ENCODE measurements around the gene GBP7.
"Not testable (repeated sequence)": the region's sequence is repeated elsewhere in the genome, so short reads cannot be mapped to it uniquely, and the experiment has no call there.

The GBP7 gene

GRCh38 chr1:89169166-89169565 lies 6.6 kb downstream of the GBP7 start:
- DNase-seq = no peak

- DNase-seq = no peak
Measured at GRCh38 chr1:89167590-89168230, 8.1 kb downstream of the GBP7 start.

DNA sequence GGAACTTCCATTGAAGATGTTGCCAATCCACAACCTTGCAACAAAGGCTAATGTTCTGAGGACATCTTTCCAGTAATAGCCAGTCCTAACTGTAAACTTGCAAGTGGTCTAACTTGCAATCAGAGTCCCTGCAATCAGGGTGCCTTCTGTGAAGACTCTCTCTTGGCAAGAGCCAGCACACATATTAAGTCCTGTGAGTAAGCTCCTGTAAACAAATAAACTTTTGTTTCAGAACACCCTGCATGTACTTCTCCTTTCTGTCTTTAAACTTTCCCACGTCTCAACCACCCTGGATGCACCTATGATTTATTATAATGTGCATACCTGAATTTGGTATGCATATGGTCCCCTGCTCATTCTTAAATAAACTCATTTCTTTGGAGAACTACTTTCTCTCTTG lies 9.1 kb downstream of the GBP7 start:
- DNase-seq = no peak

- DNase-seq = no peak
Measured at GRCh38 chr1:89165811-89166210, 10.0 kb downstream of the GBP7 start.

- no peak for DNase-seq
Measured at GRCh38 chr1:89151047-89151446, 24.8 kb downstream of the GBP7 start.

GRCh38 chr1:89149976-89150375 lies 25.8 kb downstream of the GBP7 start:
- DNase-seq = no peak

- DNase-seq = no peak
Measured at GRCh38 chr1:89149229-89149628, 26.6 kb downstream of the GBP7 start.

GRCh38 chr1:89147678-89148658 lies 27.8 kb downstream of the GBP7 start:
- DNase-seq = no peak

GRCh38 chr1:89146721-89147120 lies 29.1 kb downstream of the GBP7 start:
- no peak for DNase-seq

DNA sequence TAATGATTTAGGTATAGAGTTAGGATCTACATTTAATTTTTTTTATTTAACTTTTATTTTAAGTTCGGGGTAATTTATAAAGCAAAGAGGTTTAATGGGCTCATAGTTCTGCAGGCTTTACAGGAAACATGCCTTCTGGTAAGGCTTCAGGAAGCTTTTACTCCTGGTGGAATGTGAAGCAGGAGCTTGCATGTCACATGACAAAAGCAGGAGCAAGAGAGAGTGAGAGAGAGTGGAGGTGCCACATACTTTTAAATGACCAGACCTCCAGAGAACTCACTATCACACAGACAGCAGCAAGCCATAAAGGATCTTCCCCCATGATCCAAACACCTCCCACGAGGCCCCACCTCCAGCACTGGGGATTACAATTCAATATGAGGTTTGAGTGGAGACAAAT lies 32.3 kb downstream of the GBP7 start:
- DNase-seq = no peak

DNA sequence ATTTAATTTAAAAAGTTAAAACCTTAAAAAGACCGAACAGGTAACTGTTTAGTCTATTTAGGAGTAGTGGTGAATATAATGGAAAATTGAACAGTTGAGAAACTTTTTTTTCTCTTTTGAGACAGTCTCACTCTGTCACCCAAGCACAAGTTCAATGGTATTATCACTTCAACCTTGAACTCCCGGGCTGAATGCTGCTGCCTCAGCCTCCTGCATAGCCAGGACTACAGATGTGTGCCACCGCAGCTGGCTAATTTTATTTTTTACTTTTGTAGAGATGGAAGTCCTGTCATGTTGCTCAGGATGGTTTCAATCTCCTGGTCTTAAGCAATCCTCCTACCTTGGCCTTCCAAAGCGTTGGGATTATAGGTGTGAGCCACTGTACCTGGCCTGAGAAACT lies 33.6 kb downstream of the GBP7 start:
- no peak for DNase-seq

GRCh38 chr1:89133747-89134146 lies 42.1 kb downstream of the GBP7 start:
- DNase-seq = no peak

DNA sequence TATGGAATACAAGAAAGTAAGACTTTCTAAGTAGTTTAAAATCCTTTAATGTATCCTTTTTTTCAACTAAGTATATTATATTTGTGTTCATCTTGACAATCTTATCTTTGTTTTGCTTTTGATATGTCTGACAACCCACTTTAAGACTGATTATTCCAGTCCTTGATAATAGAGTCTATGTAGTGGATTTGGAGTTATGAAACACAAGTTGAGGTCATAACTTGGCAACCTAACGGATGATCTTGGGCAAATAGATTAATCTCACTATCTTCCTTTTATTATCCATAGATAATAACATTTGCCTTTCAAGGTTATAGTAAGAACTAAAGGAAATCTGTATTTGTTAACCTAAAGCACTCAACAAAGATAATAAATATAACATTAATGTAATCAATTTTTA lies 45.1 kb downstream of the GBP7 start:
- no peak for DNase-seq

GRCh38 chr1:89129911-89130310 lies 45.9 kb downstream of the GBP7 start:
- no peak for DNase-seq

DNA sequence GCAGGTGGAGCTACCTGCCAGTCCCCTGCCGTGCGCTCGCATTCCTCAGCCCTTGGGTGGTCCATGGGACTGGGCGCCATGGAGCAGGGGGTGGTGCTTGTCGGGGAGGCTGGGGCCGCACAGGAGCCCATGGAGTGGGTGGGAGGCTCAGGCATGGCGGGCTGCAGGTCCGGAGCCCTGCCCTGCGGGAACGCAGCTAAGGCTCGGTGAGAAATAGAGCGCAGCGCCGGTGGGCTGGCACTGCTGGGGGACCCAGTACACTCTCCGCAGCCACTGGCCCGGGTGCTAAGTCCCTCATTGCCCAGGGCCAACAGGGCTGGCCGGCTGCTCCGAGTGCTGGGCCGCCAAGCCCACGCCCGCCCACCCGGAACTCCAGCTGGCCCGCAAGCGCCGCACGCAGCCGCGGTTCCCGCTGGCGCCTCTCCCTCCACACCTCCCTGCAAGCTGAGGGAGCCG lies 47.8 kb downstream of the GBP7 start:
- not testable (repeated sequence) for DNase-seq

GRCh38 chr1:89126602-89127565 lies 48.9 kb downstream of the GBP7 start:
- not testable (repeated sequence) for DNase-seq

GRCh38 chr1:89125913-89126580 lies 49.8 kb downstream of the GBP7 start, which contains the start of gene GBP2:
Gene GBP2 (minus strand): TSS chr1:89126114. CDS start chr1:89121966, 4,148 bp downstream.
- no peak for DNase-seq

- no peak for DNase-seq
Measured at GRCh38 chr1:89125240-89125912, 50.4 kb downstream of the GBP7 start.

GRCh38 chr1:89121641-89122040 lies 54.2 kb downstream of the GBP7 start:
- no peak for DNase-seq

DNA sequence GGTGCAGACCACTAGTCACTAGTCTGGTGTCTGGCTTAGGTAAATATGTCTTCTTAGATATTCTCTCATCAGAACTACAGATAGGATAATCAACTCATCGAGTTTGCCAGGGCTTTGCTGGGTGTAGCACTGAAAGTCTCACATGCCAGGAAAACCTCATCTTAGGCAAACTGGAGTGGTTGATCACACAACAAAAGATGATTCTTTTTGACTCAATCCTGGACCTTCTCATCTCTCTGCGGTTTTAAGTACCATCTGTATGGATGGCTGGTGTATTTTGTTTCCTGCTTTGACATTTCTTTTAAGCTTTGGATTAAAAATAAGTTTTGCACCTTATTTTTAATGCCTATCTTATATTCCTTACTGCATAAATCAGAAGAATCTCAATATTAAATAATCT lies 61.1 kb downstream of the GBP7 start:
- no peak for DNase-seq

GRCh38 chr1:89112871-89113613 lies 62.8 kb downstream of the GBP7 start:
- DNase-seq = no peak
